Smooth muscle cell (in vitro differentiated cells): Measurements from ENCODE around the gene COQ10A. TPM values are rescaled to one million over a fixed set of nuclear protein-coding genes. Genes with fewer than 3 reads are reported as not detected.

ENCODE experiments used
- DNase-seq: peaks from one replicate; lab custom pipeline; 2025; ENCODE audit not compliant: unreplicated experiment; lab: John Stamatoyannopoulos, UW
- H2AFZ ChIP-seq: fragments of 200-600 bp; sonication (generic); 2 replicates; pipeline ENCODE4 v1.6.0; 2016; ENCODE audit warnings: antibody characterized with exemption, low read depth, mild to moderate bottlenecking
- H3F3A ChIP-seq: fragments of 200-600 bp; sonication (generic); 2 replicates; pipeline ENCODE4 v1.6.0; 2017; ENCODE audit warnings: antibody characterized with exemption, low read depth
- H3K27ac ChIP-seq: fragments of 200-600 bp; sonication (generic); 2 replicates; pipeline ENCODE4 v1.5.1; 2016; ENCODE audit warnings: low read depth, mild to moderate bottlenecking
- H3K27me3 ChIP-seq: fragments of 200-600 bp; sonication (generic); 2 replicates; pipeline ENCODE4 v1.6.1; 2016; ENCODE audit warnings: low read depth, mild to moderate bottlenecking
- H3K36me3 ChIP-seq: fragments of 200-600 bp; sonication (generic); 2 replicates; pipeline ENCODE4 v1.5.1; 2016; ENCODE audit warnings: low read depth
- H3K4me1 ChIP-seq: fragments of 200-600 bp; sonication (generic); 2 replicates; pipeline ENCODE4 v1.5.1; 2016; ENCODE audit warnings: low read depth
- H3K4me2 ChIP-seq: fragments of 200-600 bp; sonication (generic); 2 replicates; pipeline ENCODE4 v1.6.0; 2016; ENCODE audit warnings: mild to moderate bottlenecking
- H3K4me3 ChIP-seq: fragments of 200-600 bp; sonication (generic); 2 replicates; pipeline ENCODE4 v1.5.1; 2016; ENCODE audit warnings: mild to moderate bottlenecking
- H3K79me2 ChIP-seq: fragments of 200-600 bp; sonication (generic); 2 replicates; pipeline ENCODE4 v1.6.0; 2016; ENCODE audit warnings: low read depth, mild to moderate bottlenecking
- H3K9ac ChIP-seq: fragments of 200-600 bp; sonication (generic); 2 replicates; pipeline ENCODE4 v1.6.0; 2016; ENCODE audit warnings: low read depth
- H3K9me3 ChIP-seq: fragments of 200-600 bp; sonication (generic); replicated peaks from 2 replicates; pipeline ENCODE4 v1.5.1; 2016; ENCODE audit warnings: low read depth
- H4K20me1 ChIP-seq: fragments of 200-600 bp; sonication (generic); 2 replicates; pipeline ENCODE4 v1.6.0; 2016; ENCODE audit warnings: low read depth
- CTCF ChIP-seq: fragments of 200-600 bp; sonication (generic); IDR thresholded peaks from 2 replicates; pipeline ENCODE4 v1.5.1; 2017; ENCODE audit warnings: borderline replicate concordance, mild to moderate bottlenecking, antibody characterized with exemption; ENCODE audit not compliant: insufficient read depth, poor library complexity, severe bottlenecking
- WGBS: methylation state at CpG from one replicate; pipeline ENCODE4 v1.1.7; 2016; ENCODE audit warnings: low lambda C conversion rate; 5-methylcytosine and 5-hydroxymethylcytosine counted together
- polyA plus RNA-seq: library from polyadenylated mRNA; unstranded; fragments of >200 nt; fragmentation: Nextera tagmentation; extraction: Ambion mirVana; gene quantifications from 2 replicates; pipeline ENCODE4 v1.2.1, GENCODE V29; 2016
- total RNA-seq: library from RNA; depleted of rRNA; stranded (reverse); fragments of >200 nt; gene quantifications from 2 replicates; pipeline ENCODE4 v1.2.3, GENCODE V29; 2014

Gene COQ10A
- total and polyA plus RNA-seq, 2 experiments from 2014 or later: 9.8 to 11.0 TPM

- H3K4me2 ChIP-seq: peak overlapping the region; percentile 83
- H3K27ac ChIP-seq: peak overlapping the region; percentile 98
- no peaks in the 10 kb centered on the region for H4K20me1 ChIP-seq
- H3F3A ChIP-seq: peaks cover 15% of the 10 kb centered on the region
- H3K4me3 ChIP-seq: peak overlapping the region; percentile 81
- peak overlapping the region; percentile 59 for H2AFZ ChIP-seq
- peaks cover 19% of the 10 kb centered on the region for H3K79me2 ChIP-seq
- WGBS: 39% methylated on average over 15 of the region's 15 CpGs
- no peaks in the 10 kb centered on the region for H3K27me3 ChIP-seq
- H3K9ac ChIP-seq: no peak overlapping the region
- H3K36me3 ChIP-seq: no peaks in the 10 kb centered on the region
- no peaks in the 10 kb centered on the region for H3K9me3 ChIP-seq
- no peak for TF ChIP-seq CTCF
- peaks cover 18% of the 10 kb centered on the region for H3K4me1 ChIP-seq
- no peak for DNase-seq
Observed at GRCh38 chr12:56223571-56224101, 43.1 kb upstream of the COQ10A start.

- H3K36me3 ChIP-seq: no peaks in the 10 kb centered on the region
- H3K27ac ChIP-seq: peak within 1 kb of the TSS; percentile 98
- TF ChIP-seq CTCF: peak; percentile 72
- H3K4me2 ChIP-seq: peak within 1 kb of the TSS; percentile 97
- peaks cover 18% of the 10 kb centered on the region for H3K4me1 ChIP-seq
- WGBS: 4% methylated on average over 33 of the region's 41 CpGs
- peaks cover 13% of the 10 kb centered on the region for H3K79me2 ChIP-seq
- peak within 1 kb of the TSS; percentile 75 for H3K9ac ChIP-seq
- peak; percentile 92 for DNase-seq
- no peaks in the 10 kb centered on the region for H3K9me3 ChIP-seq
- no peaks in the 10 kb centered on the region for H4K20me1 ChIP-seq
- peak within 1 kb of the TSS; percentile 77 for H2AFZ ChIP-seq
- H3F3A ChIP-seq: peaks cover 15% of the 10 kb centered on the region
- H3K27me3 ChIP-seq: no peaks in the 10 kb centered on the region
- H3K4me3 ChIP-seq: peak within 1 kb of the TSS; percentile 81
Observed at GRCh38 chr12:56224102-56224701, 42.5 kb upstream of the COQ10A start, which contains the start of gene NABP2. Gene NABP2 (plus strand): TSS chr12:56224342. CDS start chr12:56224857, 515 bp downstream.

DNA sequence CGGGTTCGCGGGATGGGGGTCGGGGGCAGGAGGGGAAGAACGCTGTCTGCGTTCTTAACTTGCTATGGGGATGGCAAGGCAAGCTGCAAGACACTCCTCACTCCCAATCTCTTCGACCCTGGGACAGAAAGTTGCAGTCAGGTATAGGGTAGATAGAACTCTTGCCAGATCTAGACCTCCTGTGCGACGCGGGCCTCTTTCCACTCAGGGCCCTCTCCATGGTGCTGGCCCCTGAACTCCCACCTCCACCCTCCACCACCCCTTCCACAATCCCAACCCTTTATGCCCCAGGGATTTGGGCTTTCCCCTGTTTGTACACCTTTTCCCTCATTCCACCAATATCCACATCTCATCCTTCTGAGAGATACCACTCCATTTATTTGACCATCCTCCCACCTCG, 41.8 kb upstream of the COQ10A start:
- H3K4me1 ChIP-seq: peaks cover 18% of the 10 kb centered on the region
- peaks cover 6% of the 10 kb centered on the region for H3K79me2 ChIP-seq
- H3F3A ChIP-seq: peaks cover 15% of the 10 kb centered on the region
- H3K36me3 ChIP-seq: no peaks in the 10 kb centered on the region
- WGBS: 84% methylated on average over 11 of the region's 11 CpGs
- H3K27ac ChIP-seq: no peak overlapping the region
- DNase-seq: no peak
- H2AFZ ChIP-seq: no peak overlapping the region
- no peaks in the 10 kb centered on the region for H3K27me3 ChIP-seq
- no peaks in the 10 kb centered on the region for H4K20me1 ChIP-seq
- no peak for TF ChIP-seq CTCF
- H3K9me3 ChIP-seq: no peaks in the 10 kb centered on the region
- H3K4me2 ChIP-seq: peak overlapping the region; percentile 97
- peak overlapping the region; percentile 75 for H3K9ac ChIP-seq
- peak overlapping the region; percentile 81 for H3K4me3 ChIP-seq
